ENCODE measurements around the gene CCDC110.

The CCDC110 gene

DNA sequence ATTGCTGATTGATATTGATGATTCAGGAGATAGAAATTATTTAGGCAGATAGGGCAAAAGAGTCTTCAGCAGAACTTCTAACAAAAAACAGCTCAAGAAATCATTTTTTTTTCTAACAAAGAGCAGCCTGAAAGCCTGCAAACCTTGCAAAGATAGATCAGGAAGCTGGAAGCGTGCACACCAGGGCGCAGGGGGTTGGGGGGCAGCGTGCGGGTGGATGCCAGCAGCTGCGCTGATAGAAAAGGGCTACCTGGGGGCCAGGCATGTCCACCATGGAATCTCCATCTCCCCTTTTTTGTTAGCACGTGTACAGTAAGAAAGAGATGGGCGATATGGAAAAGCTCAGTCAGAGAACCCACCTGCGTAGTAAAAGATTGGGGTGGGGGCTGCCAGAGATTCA lies 1.7 kb upstream of the CCDC110 start:
- H3K4me3 ChIP-seq (ENCODE audit: insufficient read depth, low read depth, low read length): no peak overlapping the region
- no peaks in the 10 kb centered on the region for H3K4me1 ChIP-seq (ENCODE audit: control insufficient read depth, insufficient read depth, low read length)
- peaks cover 23% of the 10 kb centered on the region for H3K27me3 ChIP-seq (ENCODE audit: control insufficient read depth, insufficient read depth, low read length, poor library complexity, severe bottlenecking)
- no peaks in the 10 kb centered on the region for H3K9me3 ChIP-seq (ENCODE audit: control insufficient read depth, low read length)
- 90 to 98% methylated on average over 8 of the region's 8 CpGs for WGBS, 2 experiments
- H3K27ac ChIP-seq (ENCODE audit: insufficient read depth, low read depth, low read length, poor library complexity, severe bottlenecking): no peak overlapping the region
- no peaks in the 10 kb centered on the region for H3K36me3 ChIP-seq (ENCODE audit: control insufficient read depth, insufficient read depth, low read length)

DNA sequence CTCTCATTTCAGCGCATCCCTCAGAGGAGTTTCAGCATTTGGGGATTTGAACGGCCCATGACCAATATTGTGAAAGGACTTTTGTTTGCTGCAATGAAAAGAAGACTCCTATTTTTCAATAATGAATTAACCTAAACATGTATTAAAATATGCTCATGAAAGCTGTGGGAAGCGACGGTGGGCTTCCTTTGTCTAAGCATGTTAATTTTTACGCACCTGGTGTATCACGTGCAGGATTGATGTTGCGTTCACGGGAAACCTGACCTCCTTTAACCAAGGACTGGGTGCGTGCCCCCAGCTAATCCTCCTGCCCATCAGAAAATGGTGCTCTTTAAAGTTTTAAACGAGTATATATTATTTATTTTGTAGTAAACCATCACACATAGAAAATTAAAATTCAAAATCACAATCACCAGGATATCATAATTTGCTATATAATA lies 590 bp upstream of the CCDC110 start:
- Histone ChIP-seq H3K4me1 (ENCODE audit: control insufficient read depth, insufficient read depth, low read length) (no peaks in the 10 kb centered on the region), H3K9me3 (ENCODE audit: control insufficient read depth, low read length) (no peaks in the 10 kb centered on the region), H3K27me3 (ENCODE audit: control insufficient read depth, insufficient read depth, low read length, poor library complexity, severe bottlenecking) (peaks cover 23% of the 10 kb centered on the region), H3K36me3 (ENCODE audit: control insufficient read depth, insufficient read depth, low read length) (no peaks in the 10 kb centered on the region), H3K4me3 (ENCODE audit: insufficient read depth, low read depth, low read length) (peak overlapping the region; percentile 72), H3K27ac (ENCODE audit: insufficient read depth, low read depth, low read length, poor library complexity, severe bottlenecking) (no peak overlapping the region)
- 53 to 57% methylated on average over 8 to 9 of the region's 10 CpGs for WGBS, 2 experiments

- H3K9me3 ChIP-seq (ENCODE audit: control insufficient read depth, low read length): no peaks in the 10 kb centered on the region
- peak overlapping the region; percentile 42 for H3K4me3 ChIP-seq (ENCODE audit: insufficient read depth, low read depth, low read length)
- peaks cover 23% of the 10 kb centered on the region for H3K27me3 ChIP-seq (ENCODE audit: control insufficient read depth, insufficient read depth, low read length, poor library complexity, severe bottlenecking)
- H3K4me1 ChIP-seq (ENCODE audit: control insufficient read depth, insufficient read depth, low read length): no peaks in the 10 kb centered on the region
- WGBS, 2 experiments: 14% methylated on average over 28 to 30 of the region's 41 CpGs
- no peaks in the 10 kb centered on the region for H3K36me3 ChIP-seq (ENCODE audit: control insufficient read depth, insufficient read depth, low read length)
- no peak overlapping the region for H3K27ac ChIP-seq (ENCODE audit: insufficient read depth, low read depth, low read length, poor library complexity, severe bottlenecking)
These were observed 885 bp downstream of the CCDC110 start for GRCh38 chr4:185470501-185471195.

GRCh38 chr4:185469580-185470154 lies 1.9 kb downstream of the CCDC110 start:
- WGBS, 2 experiments: 72 to 77% methylated on average over 9 of the region's 9 CpGs
- Histone ChIP-seq H3K4me3 (ENCODE audit: insufficient read depth, low read depth, low read length) (no peak overlapping the region), H3K9me3 (ENCODE audit: control insufficient read depth, low read length) (no peaks in the 10 kb centered on the region), H3K36me3 (ENCODE audit: control insufficient read depth, insufficient read depth, low read length) (no peaks in the 10 kb centered on the region), H3K4me1 (ENCODE audit: control insufficient read depth, insufficient read depth, low read length) (no peaks in the 10 kb centered on the region), H3K27ac (ENCODE audit: insufficient read depth, low read depth, low read length, poor library complexity, severe bottlenecking) (no peak overlapping the region), H3K27me3 (ENCODE audit: control insufficient read depth, insufficient read depth, low read length, poor library complexity, severe bottlenecking) (peaks cover 23% of the 10 kb centered on the region)

GRCh38 chr4:185468999-185469398 lies 2.5 kb downstream of the CCDC110 start:
- H3K36me3 ChIP-seq (ENCODE audit: control insufficient read depth, insufficient read depth, low read length): no peaks in the 10 kb centered on the region
- WGBS, 2 experiments: 82 to 83% methylated on average over 2 of the region's 2 CpGs
- H3K27me3 ChIP-seq (ENCODE audit: control insufficient read depth, insufficient read depth, low read length, poor library complexity, severe bottlenecking): peaks cover 23% of the 10 kb centered on the region
- H3K27ac ChIP-seq (ENCODE audit: insufficient read depth, low read depth, low read length, poor library complexity, severe bottlenecking): no peak overlapping the region
- no peaks in the 10 kb centered on the region for H3K9me3 ChIP-seq (ENCODE audit: control insufficient read depth, low read length)
- H3K4me1 ChIP-seq (ENCODE audit: control insufficient read depth, insufficient read depth, low read length): peaks cover 6% of the 10 kb centered on the region
- H3K4me3 ChIP-seq (ENCODE audit: insufficient read depth, low read depth, low read length): no peak overlapping the region

DNA sequence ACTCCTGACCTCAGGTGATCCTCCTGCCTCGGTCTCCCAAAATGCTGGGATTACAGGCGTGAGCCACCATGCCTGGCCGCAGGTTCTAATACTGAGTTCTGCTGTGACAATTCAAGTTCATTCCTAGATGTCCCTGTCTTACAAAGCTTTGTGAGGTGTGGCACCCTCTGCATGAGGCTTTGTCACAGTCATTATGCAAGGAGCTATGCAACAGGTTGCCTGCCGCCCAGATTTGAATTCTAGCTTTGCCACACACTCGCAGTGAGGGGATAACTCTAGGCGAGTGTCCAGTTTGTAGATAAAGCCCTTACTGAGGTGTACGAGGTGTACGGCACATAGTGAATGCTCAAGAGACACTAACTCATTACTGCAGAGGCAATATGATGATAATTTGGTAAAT lies 3.5 kb downstream of the CCDC110 start:
- 88 to 90% methylated on average over 8 of the region's 8 CpGs for WGBS, 2 experiments
- Histone ChIP-seq H3K9me3 (ENCODE audit: control insufficient read depth, low read length) (no peaks in the 10 kb centered on the region), H3K27ac (ENCODE audit: insufficient read depth, low read depth, low read length, poor library complexity, severe bottlenecking) (no peak overlapping the region), H3K36me3 (ENCODE audit: control insufficient read depth, insufficient read depth, low read length) (no peaks in the 10 kb centered on the region), H3K4me1 (ENCODE audit: control insufficient read depth, insufficient read depth, low read length) (peaks cover 9% of the 10 kb centered on the region), H3K27me3 (ENCODE audit: control insufficient read depth, insufficient read depth, low read length, poor library complexity, severe bottlenecking) (peaks cover 23% of the 10 kb centered on the region), H3K4me3 (ENCODE audit: insufficient read depth, low read depth, low read length) (no peak overlapping the region)

GRCh38 chr4:185467101-185467500 lies 4.4 kb downstream of the CCDC110 start:
- no peak overlapping the region for H3K27ac ChIP-seq (ENCODE audit: insufficient read depth, low read depth, low read length, poor library complexity, severe bottlenecking)
- H3K4me3 ChIP-seq (ENCODE audit: insufficient read depth, low read depth, low read length): no peak overlapping the region
- 91 to 100% methylated on average over 3 to 4 of the region's 4 CpGs for WGBS, 2 experiments
- no peaks in the 10 kb centered on the region for H3K9me3 ChIP-seq (ENCODE audit: control insufficient read depth, low read length)
- no peaks in the 10 kb centered on the region for H3K36me3 ChIP-seq (ENCODE audit: control insufficient read depth, insufficient read depth, low read length)
- peaks cover 17% of the 10 kb centered on the region for H3K27me3 ChIP-seq (ENCODE audit: control insufficient read depth, insufficient read depth, low read length, poor library complexity, severe bottlenecking)
- peaks cover 9% of the 10 kb centered on the region for H3K4me1 ChIP-seq (ENCODE audit: control insufficient read depth, insufficient read depth, low read length)

- 92 to 94% methylated on average over 3 of the region's 3 CpGs for WGBS, 2 experiments
These were observed 5.8 kb downstream of the CCDC110 start for GRCh38 chr4:185465707-185466106.

GRCh38 chr4:185464887-185465286 lies 6.6 kb downstream of the CCDC110 start:
- Histone ChIP-seq H3K9me3 (ENCODE audit: control insufficient read depth, low read length) (no peaks in the 10 kb centered on the region), H3K4me3 (ENCODE audit: insufficient read depth, low read depth, low read length) (no peak overlapping the region), H3K27me3 (ENCODE audit: control insufficient read depth, insufficient read depth, low read length, poor library complexity, severe bottlenecking) (peaks cover 2% of the 10 kb centered on the region), H3K36me3 (ENCODE audit: control insufficient read depth, insufficient read depth, low read length) (no peaks in the 10 kb centered on the region), H3K27ac (ENCODE audit: insufficient read depth, low read depth, low read length, poor library complexity, severe bottlenecking) (no peak overlapping the region), H3K4me1 (ENCODE audit: control insufficient read depth, insufficient read depth, low read length) (peaks cover 9% of the 10 kb centered on the region)
- 88 to 100% methylated on average over 1 of the region's 1 CpG for WGBS, 2 experiments

More at GRCh38 chr4:185465707-185466106, 5.8 kb downstream of the CCDC110 start:
- Histone ChIP-seq H3K4me1 (ENCODE audit: control insufficient read depth, insufficient read depth, low read length) (peaks cover 9% of the 10 kb centered on the region), H3K9me3 (ENCODE audit: control insufficient read depth, low read length) (no peaks in the 10 kb centered on the region), H3K36me3 (ENCODE audit: control insufficient read depth, insufficient read depth, low read length) (no peaks in the 10 kb centered on the region), H3K4me3 (ENCODE audit: insufficient read depth, low read depth, low read length) (no peak overlapping the region), H3K27ac (ENCODE audit: insufficient read depth, low read depth, low read length, poor library complexity, severe bottlenecking) (no peak overlapping the region), H3K27me3 (ENCODE audit: control insufficient read depth, insufficient read depth, low read length, poor library complexity, severe bottlenecking) (peaks cover 11% of the 10 kb centered on the region)

DNA sequence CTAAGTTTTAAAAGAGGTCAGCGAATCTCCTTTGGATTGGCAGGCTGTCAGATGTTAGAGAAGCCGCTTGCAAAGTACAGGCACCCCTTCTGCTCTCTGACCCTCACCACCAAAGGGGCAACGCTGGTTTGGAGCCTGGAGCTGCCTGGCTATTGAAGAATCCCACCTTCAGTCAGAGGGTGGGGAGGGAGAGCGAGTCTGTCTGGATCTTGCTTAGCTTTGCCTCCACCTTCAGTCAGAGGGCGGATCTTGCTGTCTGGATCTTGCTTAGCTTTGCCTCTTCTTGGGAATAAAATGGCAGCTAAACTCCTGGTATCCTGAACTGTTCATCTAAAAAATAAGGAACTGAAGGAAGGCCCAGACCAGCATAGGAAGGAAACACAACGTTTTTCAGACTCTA lies 7.3 kb downstream of the CCDC110 start:
- Histone ChIP-seq H3K36me3 (ENCODE audit: control insufficient read depth, insufficient read depth, low read length) (no peaks in the 10 kb centered on the region), H3K4me1 (ENCODE audit: control insufficient read depth, insufficient read depth, low read length) (peaks cover 9% of the 10 kb centered on the region), H3K27ac (ENCODE audit: insufficient read depth, low read depth, low read length, poor library complexity, severe bottlenecking) (no peak overlapping the region), H3K4me3 (ENCODE audit: insufficient read depth, low read depth, low read length) (no peak overlapping the region), H3K9me3 (ENCODE audit: control insufficient read depth, low read length) (no peaks in the 10 kb centered on the region), H3K27me3 (ENCODE audit: control insufficient read depth, insufficient read depth, low read length, poor library complexity, severe bottlenecking) (no peaks in the 10 kb centered on the region)
- WGBS, 2 experiments: 45 to 52% methylated on average over 6 of the region's 6 CpGs

All from ectodermal cell (in vitro differentiated cells).